PFSK-1 (cell line): ENCODE results near the gene DIS3.

Experiments
- POLR2AphosphoS5 ChIP-seq: IDR thresholded peaks from 2 replicates; pipeline ENCODE4 v1.6.1; 2012; ENCODE audit warnings: low read depth, mild to moderate bottlenecking, control low read depth, low read length, moderate library complexity
- REST ChIP-seq, 2 experiments: IDR thresholded peaks; 2 replicates each; pipeline versions ENCODE4 v1.6.1 to v1.8.0; 2011 to 2012; ENCODE audit warnings: low read depth in 2 of 2, low read length in 2 of 2, control low read depth in 1 of 2, inconsistent platforms in 1 of 2, mild to moderate bottlenecking in 1 of 2, moderate library complexity in 1 of 2; ENCODE audit not compliant: insufficient read depth in 1 of 2
- SIN3A ChIP-seq: IDR thresholded peaks from 2 replicates; pipeline ENCODE4 v1.6.1; 2012; ENCODE audit warnings: mild to moderate bottlenecking, low read length, moderate library complexity, borderline replicate concordance; ENCODE audit not compliant: insufficient read depth
- TAF1 ChIP-seq: IDR thresholded peaks from 2 replicates; pipeline ENCODE4 v1.6.1; 2012; ENCODE audit warnings: low read length, control low read depth, borderline replicate concordance; ENCODE audit not compliant: insufficient read depth

- TF ChIP-seq SIN3A (no peak), POLR2AphosphoS5 (no peak), REST (IDR thresholded peaks at IDR 0.05; ENCODE audit: insufficient read depth in 1 of 2, low read depth in 2 of 2, low read length in 2 of 2) (no peak), TAF1 (no peak)
Measured at GRCh38 chr13:72751220-72751619, 30.5 kb downstream of the DIS3 start.
